ENCODE measurements around the gene RGS19.
A peak's percentile ranks its signal among the peaks of the same experiment; 100 is the strongest.

Gene RGS19

DNA sequence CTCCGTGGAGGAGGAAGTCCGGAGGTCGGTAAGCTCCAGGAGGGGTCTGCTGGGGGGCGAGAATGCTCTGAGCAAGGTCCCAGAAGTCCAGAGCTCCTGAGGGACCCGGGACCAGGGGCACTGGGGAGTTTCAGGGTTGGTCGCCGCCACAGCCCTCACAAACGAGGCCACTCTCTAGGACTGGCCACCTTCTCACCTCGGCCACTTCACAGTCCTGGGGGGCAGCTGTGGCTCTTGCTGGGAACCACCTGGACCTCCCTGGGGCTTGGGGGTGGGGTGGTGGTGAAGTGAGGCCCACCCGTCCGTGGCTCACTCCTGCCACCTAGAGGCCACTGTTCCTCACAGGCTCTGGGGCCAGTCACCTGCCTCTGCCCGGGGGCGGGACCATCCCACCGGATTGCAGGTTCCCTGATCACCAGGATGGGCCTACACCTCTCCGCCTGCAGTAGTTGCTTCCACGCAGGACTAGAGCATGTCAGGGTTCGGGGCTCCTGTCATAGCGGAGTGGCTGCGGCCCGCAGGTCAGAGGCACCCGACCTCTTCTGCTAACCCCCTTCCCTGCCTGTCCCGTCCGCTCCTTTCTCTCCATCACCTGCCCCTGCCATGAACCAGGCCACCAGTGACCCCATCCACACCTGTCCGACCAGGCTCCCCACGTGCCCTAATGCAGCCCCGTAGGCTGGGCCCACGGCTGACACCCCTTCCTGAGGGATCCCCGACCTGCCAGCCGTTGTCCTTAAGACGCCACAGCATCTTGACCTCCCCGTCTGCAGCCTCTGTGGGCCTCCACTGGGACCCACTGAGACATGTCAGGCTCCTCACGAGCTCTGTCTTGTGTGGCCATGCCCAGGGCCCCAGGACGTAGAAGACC, 21.5 kb downstream of the RGS19 start:
- no peak overlapping the region for H4K91ac ChIP-seq (ENCODE audit: low read depth, low read length, poor library complexity)
- peak overlapping the region; percentile 88 for H2BK12ac ChIP-seq (ENCODE audit: low read length)
- peaks cover 0 to 17% (median 0%) of the 10 kb centered on the region in 3 experiments for H3K27me3 ChIP-seq (ENCODE audit: control insufficient read depth in 3 of 3, insufficient read depth in 3 of 3, low read depth in 1 of 3, low read length in 3 of 3)
- no peak overlapping the region for H4K8ac ChIP-seq (ENCODE audit: low read depth, low read length)
- H3K4me1 ChIP-seq (ENCODE audit: control insufficient read depth in 2 of 2, insufficient read depth in 1 of 2, low read depth in 1 of 2, low read length in 2 of 2), result peaks cover 20 to 39% of the 10 kb centered on the region in 2 donors
- H2AK5ac ChIP-seq (ENCODE audit: low read depth, low read length), result peak overlapping the region; percentile 99
- peak overlapping the region; percentile 91 for H3K18ac ChIP-seq (ENCODE audit: low read length)
- no peak overlapping the region for H3K4me3 ChIP-seq (ENCODE audit: low read length in 2 of 2)
- H2BK15ac ChIP-seq (ENCODE audit: low read length), result peak overlapping the region; percentile 87
- H3K79me1 ChIP-seq (ENCODE audit: low read depth, low read length), result no peaks in the 10 kb centered on the region
- H3K14ac ChIP-seq (ENCODE audit: low read length), result peak overlapping the region; percentile 44
- no peak overlapping the region for H3K4ac ChIP-seq (ENCODE audit: low read length)
- peak overlapping the region; percentile 78 for H2BK5ac ChIP-seq (ENCODE audit: low read length)
- no CpG with 5 or more reads among the region's 33 CpGs for WGBS, 2 donors (ENCODE audit: extremely low coverage in 2 of 2, insufficient read length in 2 of 2, insufficient replicate concordance in 1 of 2)
- H2BK120ac ChIP-seq (ENCODE audit: low read depth, low read length), result peak overlapping the region; percentile 42
- H3K4me2 ChIP-seq (ENCODE audit: insufficient read depth, low read length, poor library complexity, severe bottlenecking), result no peak overlapping the region
- H3K9ac ChIP-seq (ENCODE audit: low read depth, low read length, poor library complexity), result peak overlapping the region; percentile 57
- H3K27ac ChIP-seq (replicated peaks; ENCODE audit: low read length), result no peak overlapping the region
- H3K36me3 ChIP-seq (replicated peaks in 1 of 2; ENCODE audit: control insufficient read depth in 2 of 2, insufficient read depth in 2 of 2, low read length in 2 of 2), result no peaks in the 10 kb centered on the region
- no peaks in the 10 kb centered on the region for H3K9me3 ChIP-seq (replicated peaks in 1 of 2; ENCODE audit: control insufficient read depth in 2 of 2, insufficient read depth in 1 of 2, low read depth in 1 of 2, low read length in 2 of 2)
- peak overlapping the region; percentile 93 for H3K23ac ChIP-seq (ENCODE audit: low read depth, low read length, poor library complexity)
- peak overlapping the region; percentile 53 for H2AFZ ChIP-seq (ENCODE audit: low read length)
- no peak for DNase-seq (ENCODE audit: low spot score)

DNA sequence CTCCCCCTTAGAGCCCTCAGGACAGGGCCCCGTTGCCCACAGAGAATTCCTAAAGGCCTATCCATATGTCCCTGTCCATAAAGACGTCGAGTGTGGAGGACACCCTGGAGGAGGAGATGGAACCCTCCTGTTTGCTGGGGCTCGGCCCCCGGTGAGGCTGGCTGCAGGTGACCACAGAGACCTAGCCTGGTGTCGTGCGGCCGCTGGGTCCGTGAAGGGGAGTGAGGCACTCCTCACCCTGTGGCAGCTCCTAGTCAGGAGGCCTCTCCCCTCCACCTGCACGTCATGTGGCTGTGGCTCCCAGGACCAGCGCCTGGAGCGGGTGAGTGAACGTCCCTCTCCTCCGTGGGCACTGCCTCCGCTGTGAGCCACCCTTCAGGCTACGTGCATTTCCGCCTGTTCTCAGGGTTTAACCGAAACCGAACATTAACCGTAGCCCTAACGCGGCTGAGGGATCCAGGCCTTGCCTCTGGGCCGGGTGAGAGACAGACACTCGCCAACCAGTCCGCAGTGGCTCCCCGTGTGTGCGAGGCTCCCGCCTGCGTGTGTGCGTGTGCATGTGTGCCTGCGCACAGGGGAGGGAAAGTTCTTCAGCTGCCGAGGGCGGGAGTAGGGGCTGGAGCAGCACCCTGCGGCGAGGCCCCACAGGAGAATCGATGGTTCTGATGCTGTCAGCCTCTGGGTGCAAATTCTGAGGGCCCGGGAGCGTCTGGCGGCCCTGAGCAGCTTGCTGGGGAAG, 22.3 kb downstream of the RGS19 start:
- Histone ChIP-seq H2AFZ (ENCODE audit: low read length) (peak overlapping the region; percentile 53), H3K27ac (replicated peaks; ENCODE audit: low read length) (no peak overlapping the region), H3K9me3 (replicated peaks in 1 of 2; ENCODE audit: control insufficient read depth in 2 of 2, insufficient read depth in 1 of 2, low read depth in 1 of 2, low read length in 2 of 2) (no peaks in the 10 kb centered on the region), H3K9ac (ENCODE audit: low read depth, low read length, poor library complexity) (peak overlapping the region; percentile 63), H3K79me1 (ENCODE audit: low read depth, low read length) (no peaks in the 10 kb centered on the region), H3K4ac (ENCODE audit: low read length) (peak overlapping the region; percentile 93), H3K4me1 (ENCODE audit: control insufficient read depth in 2 of 2, insufficient read depth in 1 of 2, low read depth in 1 of 2, low read length in 2 of 2) (peaks cover 15 to 34% of the 10 kb centered on the region in 2 donors), H2BK120ac (ENCODE audit: low read depth, low read length) (peak overlapping the region; percentile 89), H2BK5ac (ENCODE audit: low read length) (peak overlapping the region; percentile 78), H2BK15ac (ENCODE audit: low read length) (peak overlapping the region; percentile 87), H3K14ac (ENCODE audit: low read length) (peak overlapping the region; percentile 44), H3K36me3 (replicated peaks in 1 of 2; ENCODE audit: control insufficient read depth in 2 of 2, insufficient read depth in 2 of 2, low read length in 2 of 2) (no peaks in the 10 kb centered on the region), H4K8ac (ENCODE audit: low read depth, low read length) (peak overlapping the region; percentile 97), H2BK12ac (ENCODE audit: low read length) (peak overlapping the region; percentile 59), H4K91ac (ENCODE audit: low read depth, low read length, poor library complexity) (no peak overlapping the region), H3K18ac (ENCODE audit: low read length) (peak overlapping the region; percentile 91), H3K4me3 (ENCODE audit: low read length in 2 of 2) (peak overlapping the region in 1 of 2 donors; percentile 28), H2AK5ac (ENCODE audit: low read depth, low read length) (peak overlapping the region; percentile 99), H3K27me3 (ENCODE audit: control insufficient read depth in 3 of 3, insufficient read depth in 3 of 3, low read depth in 1 of 3, low read length in 3 of 3) (peaks cover 0 to 25% (median 0%) of the 10 kb centered on the region in 3 experiments), H3K23ac (ENCODE audit: low read depth, low read length, poor library complexity) (peak overlapping the region; percentile 93), H3K4me2 (ENCODE audit: insufficient read depth, low read length, poor library complexity, severe bottlenecking) (no peak overlapping the region)
- WGBS, 2 donors (ENCODE audit: extremely low coverage in 2 of 2, insufficient read length in 2 of 2, insufficient replicate concordance in 1 of 2), result no CpG with 5 or more reads among the region's 39 CpGs
- no peak for DNase-seq (ENCODE audit: low spot score)

DNA sequence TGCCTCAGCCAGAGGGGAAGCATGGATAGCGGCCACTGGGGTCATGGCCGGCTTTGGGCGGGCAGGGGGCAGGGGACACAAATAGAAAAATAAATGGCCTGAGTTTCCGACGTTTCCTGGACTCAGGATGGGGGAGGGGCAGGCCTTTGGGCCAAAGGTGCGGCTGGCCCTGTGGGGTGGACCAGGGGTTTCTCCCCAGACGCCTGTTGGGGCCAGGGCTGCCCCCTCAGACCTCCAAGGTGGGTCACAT, 22.8 kb downstream of the RGS19 start:
- Histone ChIP-seq H3K4me3 (ENCODE audit: low read length in 2 of 2) (no peak overlapping the region), H2BK120ac (ENCODE audit: low read depth, low read length) (peak overlapping the region; percentile 89), H3K18ac (ENCODE audit: low read length) (no peak overlapping the region), H3K79me1 (ENCODE audit: low read depth, low read length) (no peaks in the 10 kb centered on the region), H4K8ac (ENCODE audit: low read depth, low read length) (no peak overlapping the region), H3K27ac (replicated peaks; ENCODE audit: low read length) (no peak overlapping the region), H3K4ac (ENCODE audit: low read length) (no peak overlapping the region), H3K9me3 (replicated peaks in 1 of 2; ENCODE audit: control insufficient read depth in 2 of 2, insufficient read depth in 1 of 2, low read depth in 1 of 2, low read length in 2 of 2) (no peaks in the 10 kb centered on the region), H3K27me3 (ENCODE audit: control insufficient read depth in 3 of 3, insufficient read depth in 3 of 3, low read depth in 1 of 3, low read length in 3 of 3) (peaks cover 0 to 30% (median 0%) of the 10 kb centered on the region in 3 experiments), H2AFZ (ENCODE audit: low read length) (peak overlapping the region; percentile 53), H3K23ac (ENCODE audit: low read depth, low read length, poor library complexity) (no peak overlapping the region), H3K4me1 (ENCODE audit: control insufficient read depth in 2 of 2, insufficient read depth in 1 of 2, low read depth in 1 of 2, low read length in 2 of 2) (peaks cover 15 to 34% of the 10 kb centered on the region in 2 donors), H2AK5ac (ENCODE audit: low read depth, low read length) (peak overlapping the region; percentile 99), H4K91ac (ENCODE audit: low read depth, low read length, poor library complexity) (no peak overlapping the region), H2BK12ac (ENCODE audit: low read length) (no peak overlapping the region), H3K14ac (ENCODE audit: low read length) (no peak overlapping the region), H2BK5ac (ENCODE audit: low read length) (peak overlapping the region; percentile 78), H3K9ac (ENCODE audit: low read depth, low read length, poor library complexity) (no peak overlapping the region), H2BK15ac (ENCODE audit: low read length) (peak overlapping the region; percentile 87), H3K36me3 (replicated peaks in 1 of 2; ENCODE audit: control insufficient read depth in 2 of 2, insufficient read depth in 2 of 2, low read length in 2 of 2) (no peaks in the 10 kb centered on the region), H3K4me2 (ENCODE audit: insufficient read depth, low read length, poor library complexity, severe bottlenecking) (no peak overlapping the region)
- DNase-seq (ENCODE audit: low spot score), result no peak
- no CpG with 5 or more reads among the region's 7 CpGs for WGBS, 2 donors (ENCODE audit: extremely low coverage in 2 of 2, insufficient read length in 2 of 2, insufficient replicate concordance in 1 of 2)
